ENCODE measurements around the gene CAAP1.

Gene CAAP1

DNA sequence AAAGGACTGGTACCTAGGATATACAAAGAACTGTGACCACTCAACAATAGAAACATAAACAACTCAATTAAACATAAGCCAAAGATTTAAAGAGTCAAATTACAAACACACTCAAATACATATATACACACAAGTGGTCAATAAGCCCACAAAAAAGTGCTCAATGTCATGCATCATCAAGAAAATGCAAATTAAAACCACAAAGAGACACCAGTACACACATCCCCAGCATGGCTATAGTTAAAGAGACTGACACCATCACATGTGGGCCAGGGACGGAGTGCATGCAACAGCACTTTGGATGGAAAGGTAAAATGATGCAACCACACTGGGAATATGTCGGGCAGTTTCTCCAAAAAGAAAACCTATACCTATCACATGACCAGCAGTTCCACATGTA is 89.7 kb downstream of the CAAP1 start:
- H3K4me2 ChIP-seq (ENCODE audit: low read length): no peak overlapping the region
- no peak overlapping the region for H2AFZ ChIP-seq (ENCODE audit: low read length)
- H3K79me2 ChIP-seq (ENCODE audit: insufficient read depth, low read length): no peaks in the 10 kb centered on the region
- H3K9me2 ChIP-seq (ENCODE audit: low read depth, low read length): no peaks in the 10 kb centered on the region
- no peaks in the 10 kb centered on the region for H3K4me1 ChIP-seq (ENCODE audit: insufficient read depth, low read length, severe bottlenecking)
- no peak overlapping the region for H3K9ac ChIP-seq (ENCODE audit: low read length)
- no peaks in the 10 kb centered on the region for H4K20me1 ChIP-seq (ENCODE audit: insufficient read depth, low read length)
- H3K27ac ChIP-seq (ENCODE audit: low read depth, low read length, poor library complexity, severe bottlenecking): no peak overlapping the region
- H3K36me3 ChIP-seq (ENCODE audit: insufficient read depth, low read length): no peaks in the 10 kb centered on the region
- no peaks in the 10 kb centered on the region for H3K27me3 ChIP-seq (ENCODE audit: insufficient read depth, low read length)
- no peak for TF ChIP-seq EZH2 (IDR thresholded peaks at IDR 0.05; ENCODE audit: borderline replicate concordance, low read length)
- TF ChIP-seq, protein P1, sequence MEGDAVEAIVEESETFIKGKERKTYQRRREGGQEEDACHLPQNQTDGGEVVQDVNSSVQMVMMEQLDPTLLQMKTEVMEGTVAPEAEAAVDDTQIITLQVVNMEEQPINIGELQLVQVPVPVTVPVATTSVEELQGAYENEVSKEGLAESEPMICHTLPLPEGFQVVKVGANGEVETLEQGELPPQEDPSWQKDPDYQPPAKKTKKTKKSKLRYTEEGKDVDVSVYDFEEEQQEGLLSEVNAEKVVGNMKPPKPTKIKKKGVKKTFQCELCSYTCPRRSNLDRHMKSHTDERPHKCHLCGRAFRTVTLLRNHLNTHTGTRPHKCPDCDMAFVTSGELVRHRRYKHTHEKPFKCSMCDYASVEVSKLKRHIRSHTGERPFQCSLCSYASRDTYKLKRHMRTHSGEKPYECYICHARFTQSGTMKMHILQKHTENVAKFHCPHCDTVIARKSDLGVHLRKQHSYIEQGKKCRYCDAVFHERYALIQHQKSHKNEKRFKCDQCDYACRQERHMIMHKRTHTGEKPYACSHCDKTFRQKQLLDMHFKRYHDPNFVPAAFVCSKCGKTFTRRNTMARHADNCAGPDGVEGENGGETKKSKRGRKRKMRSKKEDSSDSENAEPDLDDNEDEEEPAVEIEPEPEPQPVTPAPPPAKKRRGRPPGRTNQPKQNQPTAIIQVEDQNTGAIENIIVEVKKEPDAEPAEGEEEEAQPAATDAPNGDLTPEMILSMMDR (IDR thresholded peaks at IDR 0.05; ENCODE audit: low read length): no peak
- H3F3A ChIP-seq (ENCODE audit: insufficient read depth, low read length): no peaks in the 10 kb centered on the region
- H3K9me3 ChIP-seq (ENCODE audit: low read length): no peaks in the 10 kb centered on the region
- H3K4me3 ChIP-seq (ENCODE audit: low read depth, low read length, poor library complexity, severe bottlenecking): no peak overlapping the region

DNA sequence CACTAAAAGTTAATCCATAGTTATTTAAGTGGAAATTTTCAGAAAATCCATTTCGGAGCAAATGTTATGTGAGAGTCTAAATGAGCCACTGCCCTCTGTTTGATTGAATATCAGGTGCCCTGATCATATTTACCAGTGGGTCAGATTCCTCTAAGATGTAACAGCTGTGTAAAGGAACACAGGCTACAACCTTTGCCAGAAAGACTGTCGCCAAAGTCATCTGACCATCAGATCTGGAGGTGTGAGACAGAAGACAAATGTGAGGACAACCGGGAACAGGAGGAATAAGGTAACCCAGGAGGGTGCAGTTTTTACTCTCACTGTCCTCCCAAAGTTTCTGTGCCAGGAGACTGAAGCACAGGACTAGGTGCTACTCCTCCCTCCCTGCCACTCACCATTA is 90.8 kb downstream of the CAAP1 start:
- Histone ChIP-seq H2AFZ (ENCODE audit: low read length) (no peak overlapping the region), H3K9me2 (ENCODE audit: low read depth, low read length) (no peaks in the 10 kb centered on the region), H3K79me2 (ENCODE audit: insufficient read depth, low read length) (no peaks in the 10 kb centered on the region), H3K4me1 (ENCODE audit: insufficient read depth, low read length, severe bottlenecking) (no peaks in the 10 kb centered on the region), H3K4me3 (ENCODE audit: low read depth, low read length, poor library complexity, severe bottlenecking) (no peak overlapping the region), H4K20me1 (ENCODE audit: insufficient read depth, low read length) (no peaks in the 10 kb centered on the region), H3F3A (ENCODE audit: insufficient read depth, low read length) (no peaks in the 10 kb centered on the region), H3K36me3 (ENCODE audit: insufficient read depth, low read length) (no peaks in the 10 kb centered on the region), H3K9me3 (ENCODE audit: low read length) (no peaks in the 10 kb centered on the region), H3K9ac (ENCODE audit: low read length) (no peak overlapping the region), H3K4me2 (ENCODE audit: low read length) (no peak overlapping the region), H3K27me3 (ENCODE audit: insufficient read depth, low read length) (no peaks in the 10 kb centered on the region), H3K27ac (ENCODE audit: low read depth, low read length, poor library complexity, severe bottlenecking) (no peak overlapping the region)
- TF ChIP-seq, protein P1 (IDR thresholded peaks at IDR 0.05; ENCODE audit: low read length): no peak

DNA sequence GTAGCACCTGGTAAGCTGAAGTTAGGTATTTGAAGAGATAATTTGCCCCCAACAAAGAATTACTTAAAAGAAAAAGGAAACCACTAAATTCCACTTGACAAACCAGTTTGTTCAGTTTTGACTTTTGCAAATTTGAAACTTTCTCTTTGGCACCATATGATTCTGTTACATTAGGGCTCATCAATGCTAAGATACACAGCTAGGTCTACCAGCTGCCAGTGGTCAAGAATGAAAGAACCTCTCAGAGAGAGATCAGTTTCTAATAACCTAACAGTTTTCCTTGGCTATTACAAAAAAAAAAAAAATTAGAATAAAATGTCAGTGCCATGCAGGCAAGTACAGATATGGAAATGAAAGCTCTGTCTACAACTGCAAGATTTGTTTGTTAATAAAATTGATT is 92.3 kb downstream of the CAAP1 start:
- Histone ChIP-seq H3K9ac (ENCODE audit: low read length) (no peak overlapping the region), H3K36me3 (ENCODE audit: insufficient read depth, low read length) (no peaks in the 10 kb centered on the region), H3K4me2 (ENCODE audit: low read length) (no peak overlapping the region), H3K9me3 (ENCODE audit: low read length) (no peaks in the 10 kb centered on the region), H2AFZ (ENCODE audit: low read length) (no peak overlapping the region), H3K27ac (ENCODE audit: low read depth, low read length, poor library complexity, severe bottlenecking) (no peak overlapping the region), H3K4me3 (ENCODE audit: low read depth, low read length, poor library complexity, severe bottlenecking) (no peak overlapping the region), H3F3A (ENCODE audit: insufficient read depth, low read length) (no peaks in the 10 kb centered on the region), H3K9me2 (ENCODE audit: low read depth, low read length) (no peaks in the 10 kb centered on the region), H3K4me1 (ENCODE audit: insufficient read depth, low read length, severe bottlenecking) (no peaks in the 10 kb centered on the region), H3K27me3 (ENCODE audit: insufficient read depth, low read length) (no peaks in the 10 kb centered on the region), H4K20me1 (ENCODE audit: insufficient read depth, low read length) (no peaks in the 10 kb centered on the region), H3K79me2 (ENCODE audit: insufficient read depth, low read length) (no peaks in the 10 kb centered on the region)
- TF ChIP-seq EZH2 (IDR thresholded peaks at IDR 0.05; ENCODE audit: borderline replicate concordance, low read length): no peak
- TF ChIP-seq, protein P1 (IDR thresholded peaks at IDR 0.05; ENCODE audit: low read length): no peak
